Activated T-cell treated with anti-CD3 and anti-CD28 coated beads, Interleukin-2, amount 50 U/mL, for 72 hours (primary cell): ENCODE measurements around the gene PCSK6. TPM values are rescaled to one million over a fixed set of nuclear protein-coding genes. Genes with fewer than 3 reads are reported as not detected.
A peak's percentile ranks its signal among the peaks of the same experiment; 100 is the strongest.

Experiments
- ATAC-seq, 2 donors: fragments of 150-1000 bp; cut with Tn5 transposase; replicated peaks in 1 of 2; 2 replicates each; pipeline ENCODE4 v1.10.0; 2021; ENCODE audit warnings: moderate library complexity in 2 of 2, mild to moderate bottlenecking in 1 of 2
- DNase-seq, 2 donors: peaks; one replicate each; pipeline ENCODE4 v3.0.0; 2021 to 2022; ENCODE audit warnings: mixed read lengths in 1 of 2
- H3K27ac Mint-ChIP-seq: one replicate; pipeline ENCODE4 v1.8.0; 2022; ENCODE audit warnings: mild to moderate bottlenecking, moderate library complexity, mixed read lengths
- H3K27me3 Mint-ChIP-seq: one replicate; pipeline ENCODE4 v1.8.0; 2022; ENCODE audit warnings: low read depth, mixed read lengths
- H3K36me3 Mint-ChIP-seq, 2 donors: one replicate each; pipeline ENCODE4 v1.8.0; 2022; ENCODE audit warnings: mixed read lengths in 2 of 2, mild to moderate bottlenecking in 1 of 2; ENCODE audit not compliant: insufficient read depth in 2 of 2
- H3K4me1 Mint-ChIP-seq: one replicate; pipeline ENCODE4 v1.8.0; 2022; ENCODE audit warnings: low read depth, mixed read lengths
- H3K4me3 Mint-ChIP-seq, 2 donors: one replicate each; pipeline ENCODE4 v1.8.0; 2022; ENCODE audit warnings: mild to moderate bottlenecking in 2 of 2, mixed read lengths in 2 of 2, moderate library complexity in 2 of 2
- H3K9me3 Mint-ChIP-seq, 2 donors: one replicate each; pipeline ENCODE4 v1.8.0; 2022; ENCODE audit warnings: mixed read lengths in 2 of 2
- total RNA-seq, 2 donors: library from RNA; stranded (reverse); gene quantifications; one replicate each; pipeline ENCODE4 v1.2.3, GENCODE V29; 2022

Gene PCSK6
- total RNA-seq, 2 donors from 2014 or later: 0.51 to 2.3 TPM

DNA sequence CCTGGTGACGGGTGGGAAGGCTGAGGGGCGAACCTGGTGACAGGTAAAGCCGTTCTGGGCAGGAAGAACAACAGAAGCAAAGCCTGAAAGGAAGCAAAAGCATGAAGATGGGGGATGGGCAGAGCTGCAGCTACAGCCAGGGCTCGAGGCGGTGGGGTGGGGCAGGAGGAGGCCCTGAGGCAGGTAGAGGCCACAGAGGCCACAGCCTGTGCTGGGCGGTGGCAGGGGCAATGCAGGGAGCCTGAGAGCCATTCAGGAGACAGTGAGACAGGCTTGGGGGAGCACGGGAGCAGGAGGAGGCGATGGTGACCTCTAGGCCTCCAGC, 8.2 kb downstream of the PCSK6 start:
- H3K4me3 Mint-ChIP-seq: no peak overlapping the region
- H3K27ac Mint-ChIP-seq: no peak overlapping the region
- no peaks in the 10 kb centered on the region for H3K4me1 Mint-ChIP-seq
- H3K36me3 Mint-ChIP-seq: no peaks in the 10 kb centered on the region
- no peaks in the 10 kb centered on the region for H3K9me3 Mint-ChIP-seq
- no peak for ATAC-seq
- no peak for DNase-seq
- H3K27me3 Mint-ChIP-seq: peaks cover 21% of the 10 kb centered on the region

GRCh38 chr15:101480613-101481380, 8.7 kb downstream of the PCSK6 start:
- ATAC-seq (no peak), DNase-seq (no peak)
- Mint-ChIP-seq H3K9me3 (no peaks in the 10 kb centered on the region), H3K27me3 (peaks cover 18% of the 10 kb centered on the region), H3K36me3 (no peaks in the 10 kb centered on the region), H3K4me1 (no peaks in the 10 kb centered on the region), H3K4me3 (no peak overlapping the region), H3K27ac (no peak overlapping the region)

DNA sequence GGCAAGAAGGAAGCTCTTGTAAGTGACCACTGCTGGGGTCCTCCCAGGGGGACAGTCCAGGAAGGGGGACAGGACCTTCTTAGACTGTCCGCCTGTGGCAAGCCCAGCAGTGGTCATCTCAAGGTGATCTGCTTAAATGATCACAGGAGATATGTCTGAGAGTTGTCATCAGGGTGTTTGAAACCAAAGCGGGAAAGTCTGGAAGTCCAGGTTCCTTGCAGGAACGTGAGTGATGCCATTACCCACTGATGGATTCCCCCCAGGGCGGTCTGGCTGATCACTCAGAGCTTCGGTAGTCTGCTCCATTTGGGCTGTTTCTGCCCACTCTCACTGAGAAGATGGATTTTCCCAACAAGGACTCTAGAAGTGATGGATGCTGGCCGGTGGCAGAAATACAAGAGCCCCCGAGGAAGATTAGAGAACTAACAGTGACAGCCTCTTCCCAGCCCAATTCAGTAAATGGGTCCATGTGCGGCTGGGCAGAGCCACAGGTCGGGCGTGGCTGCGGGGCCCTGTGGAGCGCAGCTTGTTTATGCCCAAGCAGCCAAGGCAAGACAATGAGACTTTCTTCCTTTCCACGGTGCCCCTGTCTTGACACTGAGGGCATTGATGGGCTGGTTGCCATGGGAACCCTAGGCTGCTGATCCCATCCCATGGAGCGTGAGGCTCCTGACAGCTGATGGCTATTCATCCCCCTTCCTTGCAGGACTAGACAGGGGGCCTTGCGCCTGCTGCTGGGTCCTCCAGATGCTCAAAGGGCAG, 9.5 kb downstream of the PCSK6 start:
- peaks cover 10% of the 10 kb centered on the region for H3K27me3 Mint-ChIP-seq
- H3K9me3 Mint-ChIP-seq: no peaks in the 10 kb centered on the region
- ATAC-seq (no peak), DNase-seq (no peak)
- no peak overlapping the region for H3K4me3 Mint-ChIP-seq
- no peak overlapping the region for H3K27ac Mint-ChIP-seq
- H3K36me3 Mint-ChIP-seq: no peaks in the 10 kb centered on the region
- no peaks in the 10 kb centered on the region for H3K4me1 Mint-ChIP-seq

- H3K36me3 Mint-ChIP-seq: no peaks in the 10 kb centered on the region
- no peaks in the 10 kb centered on the region for H3K4me1 Mint-ChIP-seq
- H3K9me3 Mint-ChIP-seq: no peaks in the 10 kb centered on the region
- H3K27me3 Mint-ChIP-seq: peaks cover 6% of the 10 kb centered on the region
- DNase-seq (no peak), ATAC-seq (no peak)
- H3K4me3 Mint-ChIP-seq: no peak overlapping the region
- no peak overlapping the region for H3K27ac Mint-ChIP-seq
Measured at GRCh38 chr15:101479342-101479845, 10.1 kb downstream of the PCSK6 start.

GRCh38 chr15:101478701-101479341, 10.7 kb downstream of the PCSK6 start:
- no peaks in the 10 kb centered on the region for H3K4me1 Mint-ChIP-seq
- no peak overlapping the region for H3K4me3 Mint-ChIP-seq
- DNase-seq (no peak), ATAC-seq (no peak)
- no peak overlapping the region for H3K27ac Mint-ChIP-seq
- H3K27me3 Mint-ChIP-seq: peaks cover 6% of the 10 kb centered on the region
- H3K9me3 Mint-ChIP-seq: no peaks in the 10 kb centered on the region
- no peaks in the 10 kb centered on the region for H3K36me3 Mint-ChIP-seq

DNA sequence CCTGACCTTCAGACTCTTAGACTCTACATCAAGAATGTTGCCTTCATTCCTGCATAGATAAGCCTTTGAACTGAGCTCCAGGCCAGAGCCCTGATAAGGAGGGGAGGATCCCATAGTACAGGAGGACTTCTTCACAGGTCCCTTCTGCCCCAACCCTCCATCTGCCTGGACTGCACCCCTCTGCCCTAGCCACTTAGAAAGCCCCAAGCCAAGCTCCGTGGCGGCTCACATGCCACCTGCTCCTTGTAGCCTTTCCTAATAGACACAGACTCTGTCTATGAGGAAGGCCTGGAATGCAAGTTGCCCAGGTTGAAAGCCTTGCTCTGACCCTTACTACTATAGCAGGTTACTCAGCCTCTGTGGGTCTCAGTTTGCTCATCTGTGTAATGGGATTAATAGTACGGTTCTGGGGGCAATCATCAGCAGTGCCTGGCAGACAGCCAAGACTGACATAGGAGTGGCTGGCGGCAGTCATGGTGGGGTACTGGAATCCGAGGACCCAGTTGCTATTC, 11.6 kb downstream of the PCSK6 start:
- no peak for DNase-seq
- Mint-ChIP-seq H3K36me3 (no peaks in the 10 kb centered on the region), H3K4me1 (no peaks in the 10 kb centered on the region), H3K27ac (no peak overlapping the region), H3K4me3 (no peak overlapping the region), H3K9me3 (no peaks in the 10 kb centered on the region), H3K27me3 (peaks cover 6% of the 10 kb centered on the region)
- no peak for ATAC-seq

DNA sequence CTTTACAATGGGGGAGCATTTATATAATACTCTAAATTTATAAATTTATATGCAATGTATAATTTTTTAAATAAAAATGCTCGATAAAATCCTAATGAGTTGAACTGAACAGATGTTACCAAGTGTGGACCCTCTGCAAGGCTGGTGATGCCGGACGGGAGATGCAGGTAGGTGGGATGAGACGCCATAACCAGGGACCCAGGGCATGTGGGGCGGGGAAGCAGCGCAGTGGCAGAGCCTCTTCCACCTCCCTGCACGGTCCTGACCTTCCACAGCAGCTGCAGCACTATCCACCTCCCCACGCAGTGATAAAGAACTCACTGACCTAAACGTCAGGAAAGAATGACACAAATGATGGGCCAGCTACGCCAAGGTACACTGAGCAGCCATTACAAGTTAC, 12.8 kb downstream of the PCSK6 start:
- H3K27me3 Mint-ChIP-seq: peaks cover 6% of the 10 kb centered on the region
- no peak for DNase-seq
- no peak overlapping the region for H3K27ac Mint-ChIP-seq
- no peaks in the 10 kb centered on the region for H3K9me3 Mint-ChIP-seq
- no peak overlapping the region for H3K4me3 Mint-ChIP-seq
- no peaks in the 10 kb centered on the region for H3K36me3 Mint-ChIP-seq
- no peaks in the 10 kb centered on the region for H3K4me1 Mint-ChIP-seq
- no peak for ATAC-seq

- ATAC-seq (no peak), DNase-seq (no peak)
- H3K27ac Mint-ChIP-seq: no peak overlapping the region
- no peaks in the 10 kb centered on the region for H3K9me3 Mint-ChIP-seq
- H3K27me3 Mint-ChIP-seq: peaks cover 6% of the 10 kb centered on the region
- no peaks in the 10 kb centered on the region for H3K4me1 Mint-ChIP-seq
- no peaks in the 10 kb centered on the region for H3K36me3 Mint-ChIP-seq
- no peak overlapping the region for H3K4me3 Mint-ChIP-seq
Measured at GRCh38 chr15:101474983-101475382, 14.5 kb downstream of the PCSK6 start.

GRCh38 chr15:101474233-101474632, 15.3 kb downstream of the PCSK6 start:
- Mint-ChIP-seq H3K4me3 (no peak overlapping the region), H3K27ac (no peak overlapping the region), H3K4me1 (no peaks in the 10 kb centered on the region), H3K9me3 (no peaks in the 10 kb centered on the region), H3K36me3 (no peaks in the 10 kb centered on the region), H3K27me3 (peaks cover 4% of the 10 kb centered on the region)
- no peak for DNase-seq
- ATAC-seq: no peak

GRCh38 chr15:101472033-101472432, 17.5 kb downstream of the PCSK6 start:
- Mint-ChIP-seq H3K4me1 (no peaks in the 10 kb centered on the region), H3K9me3 (no peaks in the 10 kb centered on the region), H3K27ac (no peak overlapping the region), H3K36me3 (no peaks in the 10 kb centered on the region), H3K4me3 (no peak overlapping the region), H3K27me3 (no peaks in the 10 kb centered on the region)
- no peak for ATAC-seq
- no peak for DNase-seq

DNA sequence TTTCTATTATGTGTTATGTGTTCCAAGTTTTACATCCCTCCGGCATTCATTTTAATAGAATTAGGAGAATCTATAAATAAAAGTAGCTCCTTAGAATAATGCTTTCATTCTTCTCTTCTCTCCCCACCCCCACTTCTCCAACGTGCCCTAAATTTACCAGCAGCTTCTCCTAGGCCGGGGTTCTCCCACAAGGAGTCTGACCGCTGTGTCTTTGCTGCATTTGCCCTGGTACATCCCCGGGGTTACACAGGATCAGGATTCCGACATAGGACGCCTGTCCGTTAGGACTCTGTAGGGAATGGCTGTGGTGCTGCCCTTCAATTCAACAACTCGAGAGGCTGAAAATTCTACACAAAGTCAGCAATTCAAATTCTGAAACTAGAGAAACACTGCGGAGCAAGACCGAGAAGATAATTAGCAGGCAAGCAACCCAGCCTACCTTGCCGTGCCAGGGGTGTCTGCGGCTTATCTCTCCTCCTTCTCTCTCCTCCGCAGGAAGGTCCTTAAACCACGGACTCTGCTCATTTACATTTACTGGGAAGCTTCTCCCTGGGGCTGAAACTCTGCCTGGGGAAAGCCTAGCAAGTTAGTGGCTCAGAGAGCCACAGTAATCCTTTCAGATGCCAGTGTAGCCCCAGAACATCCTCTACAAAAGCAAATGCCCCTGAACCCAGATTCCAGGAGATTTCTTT, 18.8 kb downstream of the PCSK6 start:
- Mint-ChIP-seq H3K9me3 (peaks cover 3 to 4% of the 10 kb centered on the region in 2 donors), H3K27ac (peak overlapping the region; percentile 54), H3K36me3 (no peaks in the 10 kb centered on the region), H3K27me3 (peaks cover 11% of the 10 kb centered on the region), H3K4me1 (no peaks in the 10 kb centered on the region), H3K4me3 (no peak overlapping the region)
- no peak for DNase-seq
- ATAC-seq: no peak

DNA sequence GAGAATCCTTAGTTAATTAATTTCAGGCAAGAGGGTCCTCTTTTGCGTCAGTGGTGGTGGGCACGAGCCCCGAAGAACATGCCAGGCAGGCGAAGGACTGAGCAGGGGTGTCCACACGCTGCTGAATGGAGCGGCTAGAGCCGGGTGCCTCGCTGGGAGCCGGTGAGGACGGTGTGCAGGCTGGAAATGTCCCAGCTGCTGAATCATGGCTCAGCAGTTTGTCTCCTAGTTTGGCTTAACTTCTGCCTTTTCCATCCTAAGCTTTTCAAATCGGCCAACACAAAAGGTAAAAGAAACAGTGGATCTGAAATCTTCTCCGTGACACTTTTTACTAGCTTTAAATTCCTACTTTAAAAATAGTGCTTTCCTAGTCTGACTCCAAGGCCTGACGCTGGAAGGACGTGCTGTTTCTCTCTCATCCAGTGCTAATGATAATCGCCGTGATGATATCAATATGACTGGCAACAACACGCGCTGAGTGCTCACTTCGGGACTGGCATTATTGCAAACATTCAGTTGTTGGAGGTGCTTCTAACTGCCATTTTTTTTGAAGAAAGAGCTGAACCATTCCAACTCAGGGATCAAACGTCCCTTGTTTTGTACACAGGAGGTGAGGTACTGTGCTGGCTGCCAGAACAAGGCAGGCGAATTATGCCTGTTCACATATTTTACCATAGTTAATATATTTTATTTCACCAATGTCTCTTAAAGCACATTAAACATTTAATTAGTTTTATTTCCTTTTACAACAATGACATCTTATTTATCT, 19.8 kb downstream of the PCSK6 start:
- peaks cover 17% of the 10 kb centered on the region for H3K27me3 Mint-ChIP-seq
- no peak for ATAC-seq
- no peak for DNase-seq
- H3K27ac Mint-ChIP-seq: no peak overlapping the region
- no peaks in the 10 kb centered on the region for H3K4me1 Mint-ChIP-seq
- H3K36me3 Mint-ChIP-seq: no peaks in the 10 kb centered on the region
- H3K4me3 Mint-ChIP-seq: no peak overlapping the region
- H3K9me3 Mint-ChIP-seq: peaks cover 3 to 4% of the 10 kb centered on the region in 2 donors
